Measurements from ENCODE around the gene TPCN2. TPM values are rescaled to one million over a fixed set of nuclear protein-coding genes. Genes with fewer than 3 reads are reported as not detected.

The TPCN2 gene
- total RNA-seq, 4 donors from 2014 or later = 12.7 to 16.9 (median 14.2) TPM

DNA sequence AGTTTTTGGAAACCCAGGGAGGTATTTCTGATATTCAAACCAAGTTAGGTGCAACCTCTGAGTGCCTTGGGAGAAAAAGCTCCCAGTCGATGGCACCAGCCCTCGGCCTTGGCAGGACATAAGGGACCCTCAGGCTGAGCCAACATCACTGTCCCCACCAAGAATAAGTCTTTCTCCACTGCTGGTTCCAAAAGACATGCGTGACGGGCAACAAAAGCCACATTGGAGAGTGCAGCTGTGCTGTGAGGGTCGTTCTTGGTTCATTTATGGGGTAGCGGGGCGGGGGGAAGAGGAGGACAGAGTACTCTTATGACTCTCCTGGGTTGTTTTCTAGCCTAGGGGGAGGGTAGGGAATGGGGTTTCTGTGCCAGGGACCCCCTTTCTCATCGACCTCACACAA, 11.2 kb upstream of the TPCN2 start:
- WGBS, 2 donors = 71 to 79% methylated on average over 8 of the region's 8 CpGs
- DNase-seq (ENCODE audit: low spot score in 2 of 2) = no peak
- intact Hi-C loops (cut with DNase I; ENCODE audit: low total_unique reads) = no loop called here
- TF ChIP-seq POLR2A (IDR thresholded peaks at IDR 0.05) = no peak
- TF ChIP-seq CTCF (IDR thresholded peaks at IDR 0.05) = no peak
- H3K4me3 ChIP-seq (ENCODE audit: low read depth, poor library complexity, severe bottlenecking) = no peak overlapping the region

DNA sequence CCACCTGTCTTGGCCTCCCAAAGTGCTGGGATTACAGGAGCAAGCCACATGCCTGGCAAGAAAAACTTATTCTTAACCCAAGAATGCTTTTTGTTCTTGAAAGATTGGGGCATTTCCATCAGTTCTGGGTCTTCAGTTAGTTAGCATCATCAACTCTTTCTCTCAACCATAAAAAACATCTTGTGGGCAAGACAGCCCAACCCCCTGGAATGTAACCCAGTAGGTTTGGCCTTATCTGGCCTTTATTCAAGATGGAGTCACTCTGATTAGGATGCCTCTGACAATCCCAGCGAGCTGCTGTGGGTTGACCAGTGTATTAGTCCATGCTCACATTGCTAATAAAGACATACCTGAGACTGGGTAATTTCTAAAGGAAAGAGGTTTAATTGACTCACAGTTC, 9.2 kb upstream of the TPCN2 start:
- no peak overlapping the region for H3K4me3 ChIP-seq (ENCODE audit: low read depth, poor library complexity, severe bottlenecking)
- intact Hi-C loops (cut with DNase I; ENCODE audit: low total_unique reads) = no loop called here
- TF ChIP-seq POLR2A (IDR thresholded peaks at IDR 0.05) = no peak
- no peak for TF ChIP-seq CTCF (IDR thresholded peaks at IDR 0.05)
- 90 to 95% methylated on average over 1 of the region's 1 CpG for WGBS, 2 donors
- no peak for DNase-seq (ENCODE audit: low spot score in 2 of 2)

DNA sequence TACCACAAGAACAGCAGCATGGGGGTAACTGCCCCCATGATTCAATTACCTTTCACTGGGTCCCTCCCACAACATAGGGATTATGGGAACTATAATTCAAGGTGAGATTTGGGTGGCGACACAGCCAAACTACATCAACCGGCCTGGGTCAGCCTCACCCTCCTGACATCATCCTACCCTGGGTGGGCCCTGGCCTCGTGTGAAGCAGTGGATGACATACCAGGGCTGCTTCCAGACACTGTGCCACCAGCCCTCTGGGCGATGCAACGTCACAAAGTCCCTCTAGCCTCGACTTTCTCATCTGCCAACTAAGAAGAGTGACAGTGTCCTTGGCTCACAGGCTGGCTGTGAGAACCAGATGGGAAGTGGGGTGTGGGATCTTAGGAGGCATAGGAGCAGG, 8.7 kb upstream of the TPCN2 start:
- H3K4me3 ChIP-seq (ENCODE audit: low read depth, poor library complexity, severe bottlenecking) = no peak overlapping the region
- no peak for TF ChIP-seq POLR2A (IDR thresholded peaks at IDR 0.05)
- TF ChIP-seq CTCF (IDR thresholded peaks at IDR 0.05) = no peak
- no peak for DNase-seq (ENCODE audit: low spot score in 2 of 2)
- 62 to 76% methylated on average over 6 of the region's 6 CpGs for WGBS, 2 donors
- intact Hi-C loops (cut with DNase I; ENCODE audit: low total_unique reads) = no loop called here

GRCh38 chr11:69040581-69041260, 8.0 kb upstream of the TPCN2 start:
- no peak for DNase-seq (ENCODE audit: low spot score in 2 of 2)
- 79% methylated on average over 4 of the region's 4 CpGs for WGBS, 2 donors
- intact Hi-C loops (cut with DNase I; ENCODE audit: low total_unique reads) = no loop called here
- TF ChIP-seq CTCF (IDR thresholded peaks at IDR 0.05) (no peak), POLR2A (IDR thresholded peaks at IDR 0.05) (no peak)
- H3K4me3 ChIP-seq (ENCODE audit: low read depth, poor library complexity, severe bottlenecking) = no peak overlapping the region

DNA sequence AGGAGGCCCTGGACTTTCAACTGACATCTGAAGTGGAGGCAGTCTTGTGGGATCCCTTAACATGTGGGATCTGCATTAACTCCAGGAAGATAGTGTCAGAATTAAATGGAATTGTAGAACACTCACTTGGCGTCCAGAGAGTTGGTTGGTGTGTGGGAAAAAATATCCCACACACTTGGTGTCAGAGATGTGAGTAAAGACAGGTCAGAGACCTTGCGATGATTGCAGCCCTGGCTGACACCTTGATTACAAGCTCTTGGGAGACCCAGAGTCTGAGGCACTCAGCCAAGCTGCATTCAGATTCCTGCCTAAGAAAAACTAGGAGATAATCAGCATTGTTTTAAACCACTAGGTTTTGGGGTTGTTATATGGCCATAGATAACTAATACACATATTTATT, 7.2 kb upstream of the TPCN2 start:
- H3K4me3 ChIP-seq (ENCODE audit: low read depth, poor library complexity, severe bottlenecking) = no peak overlapping the region
- TF ChIP-seq POLR2A (IDR thresholded peaks at IDR 0.05) = no peak
- TF ChIP-seq CTCF (IDR thresholded peaks at IDR 0.05) = no peak
- no peak for DNase-seq (ENCODE audit: low spot score in 2 of 2)
- intact Hi-C loops (cut with DNase I; ENCODE audit: low total_unique reads) = no loop called here
- WGBS, 2 donors = 84 to 85% methylated on average over 2 of the region's 2 CpGs
